GM03348 (cell line): ENCODE measurements around the gene QSOX2.
A peak's percentile ranks its signal among the peaks of the same experiment; 100 is the strongest.

Source experiments
- DNase-seq: peaks from one replicate; pipeline ENCODE4 v3.0.0; 2012; ENCODE audit warnings: low spot score

The QSOX2 gene

DNA sequence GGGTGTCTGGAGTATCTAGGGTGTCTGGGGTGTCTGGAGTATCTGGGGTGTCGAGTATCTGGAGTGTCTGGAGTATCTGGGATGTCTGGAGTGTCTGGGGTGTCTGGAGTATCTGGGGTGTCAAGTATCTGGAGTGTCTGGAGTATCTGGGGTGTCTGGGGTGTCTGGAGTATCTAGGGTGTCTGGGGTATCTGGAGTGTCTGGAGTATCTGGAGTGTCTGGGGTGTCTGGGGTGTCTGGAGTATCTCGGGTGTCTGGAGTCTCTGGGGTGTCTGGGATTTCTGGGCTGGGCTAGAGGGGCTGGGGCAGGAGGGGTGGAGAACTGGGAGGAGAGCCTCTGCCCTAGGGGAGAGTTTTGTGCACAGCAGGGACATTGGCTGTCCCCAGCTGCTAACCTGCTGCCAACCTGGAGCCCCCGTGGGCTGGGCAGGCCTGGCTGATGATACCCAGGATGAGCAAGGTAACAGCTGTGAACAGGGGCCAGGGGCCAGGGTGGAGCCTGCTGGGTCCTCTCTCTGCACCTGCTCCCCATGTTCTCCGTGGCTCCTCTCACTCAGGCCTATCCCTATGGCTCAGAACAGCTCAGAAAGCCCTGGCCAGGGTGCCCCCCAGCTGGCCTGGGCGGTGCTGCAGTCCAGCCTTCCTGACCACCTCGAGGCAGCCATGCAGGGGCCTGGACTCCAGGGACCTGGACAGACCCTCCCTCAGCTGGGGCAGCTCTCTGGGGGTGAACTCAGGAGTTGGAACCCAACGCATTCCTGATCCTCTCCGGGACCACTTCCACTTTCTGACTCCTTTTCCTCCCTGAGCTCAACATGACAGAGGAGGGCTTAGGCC lies 70.6 kb downstream of the QSOX2 start:
- DNase-seq: no peak

DNA sequence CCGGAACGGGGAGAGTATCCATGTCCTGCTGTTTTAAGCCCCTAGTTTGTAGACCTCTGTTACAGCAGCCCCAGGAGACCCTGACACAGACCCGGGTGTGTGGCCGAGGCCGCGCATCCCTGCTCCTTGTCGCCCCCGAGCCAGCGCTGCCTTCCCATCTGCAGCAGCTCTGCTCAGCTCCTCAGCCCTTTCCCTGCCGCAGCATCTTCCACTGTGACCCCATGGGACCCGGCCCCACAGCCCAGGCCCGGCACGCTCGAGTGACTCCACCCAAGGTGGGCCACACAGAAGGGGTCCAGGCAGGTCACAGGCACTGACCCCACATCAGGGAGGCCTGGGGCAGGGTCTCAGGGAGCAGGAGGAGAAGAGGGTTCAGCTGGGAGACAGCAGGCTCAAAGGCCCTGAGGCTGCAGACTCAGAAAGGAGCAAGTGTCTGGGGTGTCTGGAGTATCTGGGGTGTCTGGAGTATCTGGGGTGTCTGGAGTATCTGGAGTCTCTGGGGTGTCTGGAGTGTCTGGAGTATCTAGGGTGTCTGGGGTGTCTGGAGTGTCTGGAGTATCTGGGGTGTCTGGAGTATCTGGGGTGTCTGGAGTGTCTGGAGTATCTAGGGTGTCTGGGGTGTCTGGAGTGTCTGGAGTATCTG lies 71.8 kb downstream of the QSOX2 start:
- DNase-seq: no peak

DNA sequence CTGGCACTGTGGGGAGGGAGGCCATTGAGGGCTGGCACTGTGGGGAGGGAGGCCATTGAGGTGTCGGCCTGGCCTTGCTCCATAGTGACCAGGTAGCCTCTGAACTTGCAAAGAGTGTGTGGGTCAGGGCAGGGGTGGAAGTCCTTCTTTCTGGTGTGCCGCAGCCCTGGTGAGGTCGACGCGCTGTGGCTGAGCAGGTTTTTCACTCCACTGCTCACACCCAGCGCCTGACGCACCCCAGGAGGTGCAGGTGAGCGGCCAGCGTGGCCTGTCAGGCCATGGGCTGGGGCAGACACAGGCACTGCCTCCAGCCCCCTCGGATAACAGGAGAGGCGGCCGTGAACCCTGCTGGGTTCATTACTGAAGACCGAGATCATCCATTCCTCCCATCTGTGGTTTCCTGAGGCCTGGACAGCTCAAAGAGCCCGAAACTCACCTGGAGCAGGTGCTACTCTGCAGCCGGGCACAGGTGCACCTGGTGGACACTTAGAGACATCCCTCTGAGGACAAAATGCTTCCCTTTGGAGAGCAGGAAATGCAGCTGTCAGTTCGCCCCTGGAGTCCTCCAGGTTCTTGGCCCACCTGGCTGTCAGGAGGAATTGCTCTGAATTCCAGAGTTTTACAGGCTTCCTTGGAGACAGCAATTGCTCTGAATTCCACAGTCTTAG lies 73.1 kb downstream of the QSOX2 start:
- no peak for DNase-seq

DNA sequence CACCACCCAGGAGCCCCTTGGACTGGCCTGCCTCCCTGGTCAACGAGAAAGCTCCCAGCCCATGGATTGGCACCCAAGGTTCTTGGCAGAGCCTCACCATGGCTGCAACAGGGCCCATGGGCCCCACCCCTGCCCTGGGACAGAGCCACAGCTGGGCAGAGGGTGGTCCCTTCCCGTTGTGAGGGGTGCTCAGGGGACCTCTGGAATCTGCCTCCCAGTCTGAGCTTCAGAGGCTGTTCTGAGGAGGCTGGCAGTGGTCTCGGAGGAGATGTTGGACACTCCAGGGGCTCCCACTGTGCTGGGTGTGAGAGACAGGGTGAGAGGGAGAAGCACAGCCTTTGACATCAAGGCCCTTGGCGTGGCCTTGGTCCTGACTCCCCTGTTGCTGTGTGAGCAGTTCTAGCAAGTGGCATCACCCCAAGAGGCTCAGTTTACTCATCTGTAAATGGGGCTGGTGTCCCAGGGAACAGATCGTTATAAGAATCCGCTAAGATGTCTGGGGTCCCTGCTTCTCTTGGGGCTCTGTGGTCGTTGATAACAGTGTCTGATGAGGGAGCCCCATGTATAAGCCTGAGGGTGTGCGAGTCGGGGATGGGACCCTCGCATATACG lies 73.7 kb downstream of the QSOX2 start:
- no peak for DNase-seq

DNA sequence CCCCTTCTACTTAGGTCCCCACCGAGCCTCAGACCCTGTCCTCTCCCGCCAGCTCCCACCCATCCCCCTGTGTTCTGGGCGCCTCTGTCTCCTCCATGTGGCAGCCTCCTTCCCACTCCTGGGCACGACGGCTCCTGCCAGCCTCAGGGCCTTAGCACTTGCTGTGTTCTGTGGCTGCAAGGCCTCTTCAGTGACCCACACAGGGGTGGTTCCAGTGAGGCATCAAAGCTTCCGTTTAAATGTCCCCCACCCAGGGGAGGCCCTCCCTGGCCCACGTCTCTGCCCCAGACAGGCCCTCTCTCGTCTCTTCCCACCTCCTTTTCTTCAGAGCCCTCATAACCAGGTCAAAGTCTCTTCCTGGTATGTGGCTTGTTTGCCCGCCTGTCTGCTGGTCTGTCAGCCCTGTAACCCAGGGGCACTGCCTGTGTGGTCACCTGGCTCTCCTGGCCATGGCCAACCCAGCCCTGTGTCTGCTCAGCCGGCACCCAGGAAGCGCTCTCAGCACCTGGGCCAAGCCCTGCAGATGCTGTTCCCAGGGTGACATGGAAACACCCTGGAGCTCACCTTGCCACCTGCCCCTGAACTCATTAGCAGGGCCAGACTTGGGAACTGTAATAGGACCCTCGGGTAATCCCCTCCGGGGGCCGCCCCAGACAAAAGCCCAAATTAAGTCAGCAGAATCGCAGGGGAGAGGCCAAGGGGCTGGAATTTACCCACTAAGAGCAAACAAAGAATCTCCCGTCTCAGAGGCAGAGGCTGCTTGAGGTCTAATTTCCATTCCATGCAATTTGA lies 74.4 kb downstream of the QSOX2 start:
- DNase-seq: no peak

DNA sequence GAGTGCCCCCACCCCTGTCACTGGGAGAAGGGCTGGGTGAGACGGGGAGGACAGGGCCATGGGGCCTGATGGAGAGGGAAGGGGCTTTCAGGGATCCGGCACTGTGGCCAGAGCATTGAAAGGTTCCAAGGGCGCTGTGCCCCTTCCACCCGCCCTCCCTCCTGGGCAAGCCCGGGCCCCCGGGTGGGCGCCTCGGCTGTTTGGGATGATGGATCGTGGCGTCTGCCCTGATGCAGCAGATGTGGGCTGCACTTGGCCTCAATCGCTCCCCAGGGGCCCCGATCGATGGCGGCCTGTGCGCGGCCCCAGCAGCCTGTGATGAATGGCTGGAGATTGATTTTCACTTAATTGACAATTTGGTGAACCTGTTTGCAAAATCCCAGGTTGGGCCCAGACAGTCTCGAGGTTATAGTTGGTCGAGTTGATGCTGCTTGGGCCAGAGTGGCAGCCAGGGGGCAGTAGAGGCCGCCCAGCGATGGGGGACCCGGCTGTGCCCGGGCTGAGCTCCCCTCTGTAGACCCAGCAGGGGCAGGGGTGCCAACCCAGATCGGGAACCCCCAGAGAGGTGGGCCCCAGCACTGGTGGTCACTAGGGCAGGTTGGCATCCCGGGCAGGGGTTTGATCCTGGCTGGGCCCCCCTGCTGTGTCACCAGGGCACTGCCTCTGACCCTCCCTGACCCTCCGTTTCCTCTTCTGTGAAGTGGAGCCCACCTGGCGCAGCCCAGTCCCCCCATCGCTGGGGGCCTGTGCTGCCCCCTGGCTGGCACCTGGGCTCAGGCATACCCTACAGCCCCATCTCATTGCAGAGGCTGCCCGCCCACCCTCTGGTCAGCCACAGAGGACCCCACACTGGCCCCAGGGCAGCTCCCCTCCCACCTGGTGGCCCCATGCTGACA lies 75.4 kb downstream of the QSOX2 start:
- peak; percentile 81 for DNase-seq

DNA sequence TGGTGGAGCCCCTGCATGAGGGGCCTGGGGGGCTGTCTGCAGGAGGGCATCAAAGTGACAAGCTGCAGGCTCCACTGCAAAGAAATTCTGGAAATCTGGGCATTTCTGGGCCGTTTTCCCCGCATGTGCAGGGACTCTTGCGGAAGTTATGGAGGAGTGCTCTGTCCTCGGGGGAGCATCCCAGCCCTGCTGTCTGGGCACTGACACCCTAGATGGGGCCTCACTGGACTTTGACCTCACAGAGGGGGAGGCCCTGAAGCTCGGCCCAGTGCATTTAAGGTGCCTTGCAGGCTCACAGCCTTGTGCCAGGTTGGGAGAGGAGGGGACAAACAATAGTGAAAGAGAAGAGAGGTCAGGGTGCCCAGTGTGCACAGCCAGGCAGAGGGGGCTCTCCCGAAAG lies 76.1 kb downstream of the QSOX2 start:
- DNase-seq: no peak

DNA sequence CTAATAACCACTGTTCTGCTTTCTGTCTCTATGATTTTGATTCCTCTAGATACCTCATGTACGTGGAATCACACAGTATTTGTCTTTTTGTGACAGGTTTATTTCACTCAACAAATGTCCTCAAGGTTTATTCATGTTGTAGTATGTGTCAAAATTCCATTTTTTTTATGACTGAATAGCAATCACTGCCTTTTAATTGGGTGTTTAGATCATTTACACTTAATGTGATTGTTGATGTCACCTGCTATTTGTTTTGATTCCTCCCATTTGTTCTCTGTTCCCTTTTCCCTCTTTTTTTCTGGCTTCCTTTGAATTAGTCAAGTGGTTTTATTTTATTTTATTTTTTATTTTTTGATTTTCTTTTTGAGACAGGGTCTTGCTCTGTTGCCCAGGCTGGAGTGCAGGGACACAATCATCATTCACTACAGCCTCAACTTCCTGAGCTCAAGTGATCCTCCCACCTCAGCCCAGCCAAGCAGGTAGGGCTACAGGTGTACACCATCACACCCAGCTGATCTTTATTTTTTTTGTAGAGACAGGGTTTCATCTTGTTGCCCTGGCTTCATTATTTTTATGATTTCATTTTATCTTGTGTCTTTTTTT lies 82.3 kb downstream of the QSOX2 start:
- no peak for DNase-seq

DNA sequence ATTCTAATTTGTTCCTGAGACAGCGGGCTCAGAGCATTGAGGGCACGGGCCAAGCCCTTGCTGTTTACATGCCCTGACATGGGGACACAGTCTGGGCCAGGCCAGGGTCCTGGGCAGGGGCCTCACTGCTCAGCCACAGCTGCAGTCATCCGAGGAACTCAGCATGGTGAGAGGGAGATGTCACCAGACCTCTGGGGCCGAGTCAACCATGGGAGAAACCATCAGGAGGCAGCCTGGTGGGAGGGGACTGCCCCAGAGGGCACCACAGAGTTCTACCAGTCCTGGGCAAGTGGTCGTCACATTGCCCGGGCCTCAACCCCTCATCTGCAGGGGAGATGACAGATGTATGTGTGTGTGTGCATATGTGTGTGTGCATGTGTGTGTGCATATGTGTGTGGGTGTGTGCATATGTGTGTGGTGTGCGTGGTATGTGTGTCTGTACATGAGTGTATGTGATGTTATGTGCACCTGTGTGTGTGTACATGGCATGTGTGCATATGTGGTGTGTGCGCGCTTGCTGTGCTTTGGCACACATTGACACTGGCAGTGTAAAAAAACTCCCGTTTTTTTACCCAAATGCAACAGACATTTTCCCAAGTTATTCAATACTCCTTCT lies 84.5 kb downstream of the QSOX2 start:
- no peak for DNase-seq

DNA sequence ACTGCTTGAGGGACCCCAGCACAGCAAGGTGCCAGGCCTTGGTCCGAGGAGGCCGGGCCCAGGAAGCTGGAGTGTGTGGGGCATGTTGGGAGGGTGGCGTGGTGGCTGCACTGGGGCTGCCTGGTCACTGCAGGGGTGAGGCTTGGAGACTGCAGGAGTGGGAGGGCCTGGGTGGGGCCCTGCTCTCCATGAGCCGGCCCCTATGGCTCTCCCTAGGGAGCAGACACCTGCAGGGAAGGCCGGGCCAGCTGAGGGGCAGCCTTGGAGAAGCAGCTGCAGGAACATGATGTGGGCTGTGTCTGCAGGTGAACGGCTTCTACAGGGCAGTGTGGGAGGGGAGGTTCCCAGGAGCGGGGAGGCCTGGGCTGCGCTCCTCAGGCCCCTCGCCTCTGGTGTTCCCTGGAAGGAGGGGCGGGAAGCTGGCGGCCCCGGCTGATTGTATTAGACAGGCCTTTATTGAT lies 85.2 kb downstream of the QSOX2 start:
- no peak for DNase-seq

DNA sequence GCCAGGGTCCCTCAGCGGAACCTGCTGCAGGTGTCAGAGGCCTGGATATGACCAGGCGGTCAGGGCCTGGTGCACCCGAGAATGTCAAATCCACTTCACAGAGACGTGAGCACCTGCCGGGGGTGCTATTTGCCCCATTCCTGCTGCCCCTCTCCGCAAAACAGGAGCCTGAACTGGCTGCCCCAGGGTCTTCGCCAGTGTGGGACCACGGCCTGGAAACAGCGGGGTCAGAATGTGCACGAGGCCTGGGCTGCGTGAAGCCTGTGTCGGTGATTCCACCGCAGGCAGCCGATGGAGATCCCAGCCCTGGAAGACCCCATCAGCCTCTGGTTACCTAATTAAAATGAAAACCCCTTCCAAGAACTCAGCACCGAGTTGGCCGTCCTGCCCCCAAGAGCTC lies 85.8 kb downstream of the QSOX2 start:
- DNase-seq: no peak

DNA sequence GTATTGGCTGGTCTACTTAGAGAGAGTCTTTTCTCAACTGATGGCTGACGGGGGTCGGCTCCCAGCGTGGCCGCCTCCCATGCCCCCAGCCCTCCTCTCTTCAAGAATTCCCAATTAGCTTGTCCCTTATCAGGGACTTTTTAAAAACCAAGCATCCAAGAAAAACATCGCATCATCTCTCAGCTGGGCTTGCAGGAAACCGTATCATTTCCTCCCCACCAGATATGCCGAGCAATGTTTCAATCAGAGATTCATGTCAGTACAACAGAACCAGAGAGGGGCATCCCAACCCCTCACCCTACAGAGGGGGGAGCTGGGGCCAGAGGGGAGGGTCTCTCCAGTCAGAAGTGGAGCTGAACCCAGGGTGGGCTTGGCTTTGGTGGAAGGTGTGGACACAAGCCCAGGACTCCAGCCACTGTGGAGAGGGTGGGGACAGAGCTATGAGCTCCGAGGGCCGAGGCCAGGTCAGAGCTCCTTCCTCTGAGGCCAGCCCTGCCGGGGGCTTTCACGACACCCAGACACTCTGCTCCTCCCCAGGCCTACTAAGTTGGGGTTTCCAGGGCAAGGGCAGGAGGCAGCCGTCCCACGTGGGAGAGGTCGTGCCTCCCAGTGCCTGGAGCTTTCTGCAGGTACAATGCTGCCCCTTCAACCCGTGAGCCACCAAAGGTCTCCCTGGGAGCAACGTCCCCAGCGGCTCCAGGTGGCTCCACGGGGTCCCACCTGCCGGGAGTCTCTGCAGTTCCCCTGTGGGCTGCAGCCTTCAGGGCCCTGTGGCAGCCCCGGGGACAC lies 87.9 kb downstream of the QSOX2 start:
- no peak for DNase-seq
